ENCODE results near the gene UNC45A. TPM values are rescaled to one million over a fixed set of nuclear protein-coding genes. Genes with fewer than 3 reads are reported as not detected.

The UNC45A gene
- total RNA-seq, 2 donors from 2014 or later, result 52.2 to 70.1 TPM

GRCh38 chr15:90967206-90967605 lies 32.1 kb downstream of the UNC45A start:
- DNase-seq (ENCODE audit: low spot score), result no peak
- Histone ChIP-seq H3K27me3 (replicated peaks; ENCODE audit: insufficient read depth) (no peaks in the 10 kb centered on the region), H3K4me3 (no peak overlapping the region), H3K9me3 (no peaks in the 10 kb centered on the region), H3K4me1 (replicated peaks) (no peaks in the 10 kb centered on the region), H3K36me3 (no peaks in the 10 kb centered on the region), H3K27ac (no peak overlapping the region)
- 89% methylated on average over 5 of the region's 5 CpGs for WGBS
- intact Hi-C loops (cut with DNase I), result no loop called here
- no peak for TF ChIP-seq POLR2AphosphoS5 (IDR thresholded peaks at IDR 0.05)
- TF ChIP-seq, protein P1, sequence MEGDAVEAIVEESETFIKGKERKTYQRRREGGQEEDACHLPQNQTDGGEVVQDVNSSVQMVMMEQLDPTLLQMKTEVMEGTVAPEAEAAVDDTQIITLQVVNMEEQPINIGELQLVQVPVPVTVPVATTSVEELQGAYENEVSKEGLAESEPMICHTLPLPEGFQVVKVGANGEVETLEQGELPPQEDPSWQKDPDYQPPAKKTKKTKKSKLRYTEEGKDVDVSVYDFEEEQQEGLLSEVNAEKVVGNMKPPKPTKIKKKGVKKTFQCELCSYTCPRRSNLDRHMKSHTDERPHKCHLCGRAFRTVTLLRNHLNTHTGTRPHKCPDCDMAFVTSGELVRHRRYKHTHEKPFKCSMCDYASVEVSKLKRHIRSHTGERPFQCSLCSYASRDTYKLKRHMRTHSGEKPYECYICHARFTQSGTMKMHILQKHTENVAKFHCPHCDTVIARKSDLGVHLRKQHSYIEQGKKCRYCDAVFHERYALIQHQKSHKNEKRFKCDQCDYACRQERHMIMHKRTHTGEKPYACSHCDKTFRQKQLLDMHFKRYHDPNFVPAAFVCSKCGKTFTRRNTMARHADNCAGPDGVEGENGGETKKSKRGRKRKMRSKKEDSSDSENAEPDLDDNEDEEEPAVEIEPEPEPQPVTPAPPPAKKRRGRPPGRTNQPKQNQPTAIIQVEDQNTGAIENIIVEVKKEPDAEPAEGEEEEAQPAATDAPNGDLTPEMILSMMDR (IDR thresholded peaks at IDR 0.05), result no peak
- TF ChIP-seq POLR2A (IDR thresholded peaks at IDR 0.05), result no peak

GRCh38 chr15:90968434-90968833 lies 33.3 kb downstream of the UNC45A start:
- Histone ChIP-seq H3K27me3 (replicated peaks; ENCODE audit: insufficient read depth) (no peaks in the 10 kb centered on the region), H3K4me3 (no peak overlapping the region), H3K9me3 (no peaks in the 10 kb centered on the region), H3K27ac (no peak overlapping the region), H3K4me1 (replicated peaks) (no peaks in the 10 kb centered on the region), H3K36me3 (no peaks in the 10 kb centered on the region)
- intact Hi-C loops (cut with DNase I), result no loop called here
- no peak for DNase-seq (ENCODE audit: low spot score)
- 87% methylated on average over 1 of the region's 1 CpG for WGBS
- TF ChIP-seq POLR2AphosphoS5 (IDR thresholded peaks at IDR 0.05) (no peak), POLR2A (IDR thresholded peaks at IDR 0.05) (no peak)
- TF ChIP-seq, protein P1 (IDR thresholded peaks at IDR 0.05), result no peak

DNA sequence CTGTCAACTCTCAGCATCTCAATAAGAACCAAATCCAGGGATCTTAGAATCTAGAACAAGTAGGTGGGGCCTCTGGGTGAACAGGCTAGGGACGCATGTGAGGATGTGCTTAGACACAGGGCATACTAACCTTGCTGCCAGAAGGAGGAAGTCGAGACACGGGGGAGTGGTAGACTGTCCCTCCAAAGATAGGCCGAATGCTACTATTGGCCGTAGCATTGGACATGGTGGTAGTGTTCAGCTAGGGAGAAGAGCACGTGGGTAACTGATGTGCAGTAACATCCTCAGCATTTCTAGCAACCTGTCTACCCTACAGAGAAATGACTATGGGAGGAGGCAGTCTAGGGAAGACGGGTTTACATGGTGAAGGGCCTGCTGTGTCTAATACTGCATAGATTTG lies 35.2 kb downstream of the UNC45A start:
- Histone ChIP-seq H3K27me3 (replicated peaks; ENCODE audit: insufficient read depth) (no peaks in the 10 kb centered on the region), H3K27ac (no peak overlapping the region), H3K9me3 (no peaks in the 10 kb centered on the region), H3K4me3 (no peak overlapping the region), H3K4me1 (replicated peaks) (no peaks in the 10 kb centered on the region), H3K36me3 (no peaks in the 10 kb centered on the region)
- WGBS, result 93% methylated on average over 7 of the region's 7 CpGs
- intact Hi-C loops (cut with DNase I), result no loop called here
- no peak for TF ChIP-seq POLR2A (IDR thresholded peaks at IDR 0.05)
- TF ChIP-seq POLR2AphosphoS5 (IDR thresholded peaks at IDR 0.05), result no peak
- TF ChIP-seq, protein P1 (IDR thresholded peaks at IDR 0.05), result no peak
- no peak for DNase-seq (ENCODE audit: low spot score)

DNA sequence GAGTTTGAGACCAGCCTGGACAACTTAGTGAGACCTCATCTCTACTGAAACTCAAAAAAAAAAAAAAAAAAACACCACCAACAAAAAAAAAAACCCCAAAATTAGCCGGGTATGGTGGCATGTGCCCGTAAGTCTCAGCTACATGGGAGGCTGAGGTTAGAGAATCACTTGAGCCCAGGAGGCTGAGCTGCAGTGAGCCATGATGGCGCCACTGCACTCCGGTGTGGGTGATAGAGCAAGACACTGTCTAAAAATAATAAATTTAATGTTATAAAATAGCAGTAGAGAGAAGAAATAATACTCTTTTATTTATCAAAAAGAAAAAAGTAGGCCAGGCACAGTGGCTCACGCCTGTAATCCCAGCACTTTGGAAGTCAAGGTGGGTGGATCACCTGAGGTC lies 37.0 kb downstream of the UNC45A start:
- H3K36me3 ChIP-seq, result no peaks in the 10 kb centered on the region
- DNase-seq (ENCODE audit: low spot score), result no peak

DNA sequence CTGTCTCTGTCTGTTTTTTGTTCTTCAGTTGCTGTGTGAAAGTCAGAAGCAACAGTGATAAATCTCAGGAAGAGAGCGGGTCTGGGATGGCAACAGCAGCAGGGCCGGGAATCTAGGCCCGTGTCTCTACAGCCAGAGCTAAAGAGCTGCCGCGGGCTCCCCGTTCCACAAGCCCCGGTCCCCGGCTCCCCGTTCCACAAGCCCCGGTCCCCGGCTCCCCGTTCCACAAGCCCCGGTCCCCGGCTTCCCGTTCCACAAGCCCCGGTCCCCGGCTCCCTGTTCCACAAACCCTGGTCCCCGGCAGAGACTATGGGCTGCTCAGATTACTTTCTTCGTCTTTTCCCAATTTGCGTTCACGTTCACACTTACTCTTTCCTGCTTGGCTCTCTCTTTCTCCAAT lies 39.1 kb downstream of the UNC45A start:
- Histone ChIP-seq H3K36me3 (no peaks in the 10 kb centered on the region), H3K4me1 (replicated peaks) (no peaks in the 10 kb centered on the region), H3K9me3 (no peaks in the 10 kb centered on the region), H3K27ac (no peak overlapping the region), H3K4me3 (no peak overlapping the region), H3K27me3 (replicated peaks; ENCODE audit: insufficient read depth) (no peaks in the 10 kb centered on the region)
- TF ChIP-seq POLR2AphosphoS5 (IDR thresholded peaks at IDR 0.05) (no peak), POLR2A (IDR thresholded peaks at IDR 0.05) (no peak)
- TF ChIP-seq, protein P1 (IDR thresholded peaks at IDR 0.05), result no peak
- no peak for DNase-seq (ENCODE audit: low spot score)
- 90% methylated on average over 21 of the region's 21 CpGs for WGBS
- intact Hi-C loops (cut with DNase I), result no loop called here

More for the DNA sequence above, 37.0 kb downstream of the UNC45A start:
- Histone ChIP-seq H3K4me3 (no peak overlapping the region), H3K4me1 (replicated peaks) (no peaks in the 10 kb centered on the region), H3K9me3 (no peaks in the 10 kb centered on the region), H3K27me3 (replicated peaks; ENCODE audit: insufficient read depth) (no peaks in the 10 kb centered on the region), H3K27ac (no peak overlapping the region)
- 92% methylated on average over 5 of the region's 5 CpGs for WGBS
- intact Hi-C loops (cut with DNase I), result no loop called here
- no peak for TF ChIP-seq POLR2A (IDR thresholded peaks at IDR 0.05)
- no peak for TF ChIP-seq POLR2AphosphoS5 (IDR thresholded peaks at IDR 0.05)
- TF ChIP-seq, protein P1 (IDR thresholded peaks at IDR 0.05), result no peak

All from prostate gland (tissue), 2 donors.